ENCODE measurements around the gene GPANK1. TPM values are rescaled to one million over a fixed set of nuclear protein-coding genes. Genes with fewer than 3 reads are reported as not detected.

Gene GPANK1
- total and polyA plus RNA-seq, 2 of the 4 experiments (the other 2 are of a cell fraction) = 6.1 to 13.8 TPM

- dilution Hi-C loops (cut with HindIII; ENCODE audit: low sequenced_read_pairs, unreplicated experiment) (no loop called here), in situ Hi-C loops (cut with MboI; ENCODE audit: low sequenced_read_pairs) (no loop called here), intact Hi-C loops (cut with micrococcal nuclease) (no loop called here)
- no peak overlapping the region for H4K8ac ChIP-seq (ENCODE audit: low read depth in 2 of 2, low read length in 2 of 2)
- no peaks in the 10 kb centered on the region for H3K4me1 ChIP-seq (ENCODE audit: control insufficient read depth, insufficient read depth, low read length)
- H4K5ac ChIP-seq (ENCODE audit: low read depth, low read length) = no peak overlapping the region
- H3K4ac ChIP-seq (ENCODE audit: low read depth, low read length) = no peak overlapping the region
- no peaks in the 10 kb centered on the region for H3K9me3 ChIP-seq (ENCODE audit: control insufficient read depth, insufficient read depth, low read length)
- DNase-seq = no peak
- no peak overlapping the region for H2AK5ac ChIP-seq (ENCODE audit: low read depth, low read length)
- no peak for ATAC-seq (ENCODE audit: low read depth)
- no peaks in the 10 kb centered on the region for H3K9me1 ChIP-seq (ENCODE audit: insufficient read depth, low read length)
- H3K23ac ChIP-seq (ENCODE audit: low read depth, low read length) = no peak overlapping the region
- H3K18ac ChIP-seq (ENCODE audit: low read depth, low read length) = no peak overlapping the region
- CTCF ChIA-PET = no interaction called here
- no peak overlapping the region for H2BK20ac ChIP-seq (ENCODE audit: low read depth, low read length)
- H3K27me3 ChIP-seq (ENCODE audit: control insufficient read depth, insufficient read depth, low read length) = no peaks in the 10 kb centered on the region
- H3K14ac ChIP-seq (replicated peaks; ENCODE audit: low read depth, low read length) = no peak overlapping the region
- H3K36me3 ChIP-seq (ENCODE audit: control insufficient read depth, insufficient read depth, low read length) = peaks cover 69% of the 10 kb centered on the region
- H2AFZ ChIP-seq (replicated peaks; ENCODE audit: low read length, poor library complexity) = no peak overlapping the region
- H3K4me2 ChIP-seq (ENCODE audit: low read depth, low read length) = no peak overlapping the region
- H3K79me1 ChIP-seq (ENCODE audit: low read depth in 1 of 2, low read length in 2 of 2) = peaks cover 4 to 18% of the 10 kb centered on the region in 2 experiments; a peak in 3 of 4 replicates
- H3K27ac ChIP-seq (ENCODE audit: insufficient read depth, low read length) = no peak overlapping the region
- no peak overlapping the region for H2BK120ac ChIP-seq (ENCODE audit: low read depth, low read length)
- H2AK9ac ChIP-seq (replicated peaks; ENCODE audit: low read depth, low read length, poor library complexity) = no peak overlapping the region
- H4K20me1 ChIP-seq (ENCODE audit: insufficient read depth, low read length) = 0 out of 2 replicates have a peak, but pooled peaks cover 4% of the 10 kb centered on the region
- TF ChIP-seq POLR2A (IDR thresholded peaks at IDR 0.05; ENCODE audit: low read depth, low read length) = no peak
- no peak for TF ChIP-seq BHLHE40 (IDR thresholded peaks at IDR 0.05; ENCODE audit: low read depth, low read length)
- POLR2A ChIA-PET (ENCODE audit: unreplicated experiment) = no interaction called here
- BruUV-seq (replicated peaks) = no TSS peak
- 92% methylated on average over 7 of the region's 9 CpGs; no CpG with 5 or more reads in 1 of the 2 experiments for WGBS, 2 experiments (ENCODE audit: extremely low coverage in 2 of 2, insufficient read length in 1 of 2)
- H2BK5ac ChIP-seq (ENCODE audit: low read depth, low read length, poor library complexity, severe bottlenecking) = no peak overlapping the region
- no peak overlapping the region for H3K9ac ChIP-seq (ENCODE audit: low read depth, low read length)
- H2BK15ac ChIP-seq (ENCODE audit: low read depth, low read length) = no peak overlapping the region
- H3K56ac ChIP-seq (ENCODE audit: extremely low read depth, insufficient read depth, low read length) = no peak overlapping the region
- H3K4me3 ChIP-seq (ENCODE audit: insufficient read depth, low read depth, low read length) = no peak overlapping the region
- H4K91ac ChIP-seq (ENCODE audit: insufficient read depth, low read depth, low read length) = no peak overlapping the region
These were observed 28.1 kb upstream of the GPANK1 start for GRCh38 chr6:31692886-31693285.

All from IMR-90 (cell line).